ENCODE measurements around the gene AK9. TPM values are rescaled to one million over a fixed set of nuclear protein-coding genes. Genes with fewer than 3 reads are reported as not detected.

AK9 gene
- total RNA-seq, 1 donor from 2014 or later, result 8.2 TPM

DNA sequence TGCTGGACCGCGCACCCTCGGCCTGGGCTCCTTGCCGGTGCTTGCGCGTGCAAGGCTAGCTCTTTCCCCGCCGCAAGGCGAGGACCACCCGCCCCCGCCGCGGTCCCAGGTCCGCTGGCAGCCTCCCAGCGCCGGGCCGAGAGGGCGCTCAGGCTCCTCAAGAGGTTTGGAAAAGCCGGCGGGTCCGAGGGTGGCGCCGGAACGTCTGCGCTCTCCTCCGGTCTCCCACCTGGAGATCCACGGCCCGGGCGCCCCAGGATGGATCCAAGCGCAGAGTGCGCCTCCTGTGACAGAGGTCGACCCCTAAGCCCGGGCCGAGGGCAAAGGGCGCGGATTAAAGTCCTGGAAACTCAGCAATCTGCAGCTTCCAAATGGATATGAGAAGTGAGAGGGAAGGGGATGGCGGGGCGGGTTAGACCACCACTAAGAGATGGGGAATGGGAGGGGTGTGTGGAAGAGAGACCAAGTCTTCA, 234.9 kb downstream of the AK9 start:
- peaks cover 24% of the 10 kb centered on the region for H3K79me2 ChIP-seq (ENCODE audit: low read depth)
- H3K27me3 ChIP-seq, result no peaks in the 10 kb centered on the region
- H3K27ac ChIP-seq, result peak overlapping the region; percentile 2
- peaks cover 5% of the 10 kb centered on the region for H3K36me3 Mint-ChIP-seq
- no peak overlapping the region for H3K27ac Mint-ChIP-seq
- peaks cover 45% of the 10 kb centered on the region for H3K4me1 Mint-ChIP-seq
- peaks cover 1% of the 10 kb centered on the region for H3K36me3 ChIP-seq
- H2AFZ ChIP-seq (replicated peaks), result peak overlapping the region; percentile 12
- H3K4me2 ChIP-seq, result peak overlapping the region; percentile 93
- peaks cover 15% of the 10 kb centered on the region for H4K20me1 ChIP-seq (ENCODE audit: low read depth)
- TF ChIP-seq, protein P1, sequence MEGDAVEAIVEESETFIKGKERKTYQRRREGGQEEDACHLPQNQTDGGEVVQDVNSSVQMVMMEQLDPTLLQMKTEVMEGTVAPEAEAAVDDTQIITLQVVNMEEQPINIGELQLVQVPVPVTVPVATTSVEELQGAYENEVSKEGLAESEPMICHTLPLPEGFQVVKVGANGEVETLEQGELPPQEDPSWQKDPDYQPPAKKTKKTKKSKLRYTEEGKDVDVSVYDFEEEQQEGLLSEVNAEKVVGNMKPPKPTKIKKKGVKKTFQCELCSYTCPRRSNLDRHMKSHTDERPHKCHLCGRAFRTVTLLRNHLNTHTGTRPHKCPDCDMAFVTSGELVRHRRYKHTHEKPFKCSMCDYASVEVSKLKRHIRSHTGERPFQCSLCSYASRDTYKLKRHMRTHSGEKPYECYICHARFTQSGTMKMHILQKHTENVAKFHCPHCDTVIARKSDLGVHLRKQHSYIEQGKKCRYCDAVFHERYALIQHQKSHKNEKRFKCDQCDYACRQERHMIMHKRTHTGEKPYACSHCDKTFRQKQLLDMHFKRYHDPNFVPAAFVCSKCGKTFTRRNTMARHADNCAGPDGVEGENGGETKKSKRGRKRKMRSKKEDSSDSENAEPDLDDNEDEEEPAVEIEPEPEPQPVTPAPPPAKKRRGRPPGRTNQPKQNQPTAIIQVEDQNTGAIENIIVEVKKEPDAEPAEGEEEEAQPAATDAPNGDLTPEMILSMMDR (IDR thresholded peaks at IDR 0.05), result peak; percentile 29
- TF ChIP-seq EZH2phosphoT487 (IDR thresholded peaks at IDR 0.05), result no peak
- H3F3A ChIP-seq (ENCODE audit: low read depth), result peaks cover 63% of the 10 kb centered on the region
- H3K4me3 Mint-ChIP-seq, result peak overlapping the region; percentile 94
- peak; percentile 78 for DNase-seq (ENCODE audit: low spot score)
- peaks cover 35% of the 10 kb centered on the region for H3K4me1 ChIP-seq
- peaks cover 13% of the 10 kb centered on the region for H3K27me3 Mint-ChIP-seq (ENCODE audit: insufficient read depth, low read depth)
- H3K9me3 ChIP-seq (ENCODE audit: low read depth), result no peaks in the 10 kb centered on the region
- H3K9ac ChIP-seq, result no peak overlapping the region
- peak overlapping the region; percentile 95 for H3K4me3 ChIP-seq
- H3K9me3 Mint-ChIP-seq, result no peaks in the 10 kb centered on the region

DNA sequence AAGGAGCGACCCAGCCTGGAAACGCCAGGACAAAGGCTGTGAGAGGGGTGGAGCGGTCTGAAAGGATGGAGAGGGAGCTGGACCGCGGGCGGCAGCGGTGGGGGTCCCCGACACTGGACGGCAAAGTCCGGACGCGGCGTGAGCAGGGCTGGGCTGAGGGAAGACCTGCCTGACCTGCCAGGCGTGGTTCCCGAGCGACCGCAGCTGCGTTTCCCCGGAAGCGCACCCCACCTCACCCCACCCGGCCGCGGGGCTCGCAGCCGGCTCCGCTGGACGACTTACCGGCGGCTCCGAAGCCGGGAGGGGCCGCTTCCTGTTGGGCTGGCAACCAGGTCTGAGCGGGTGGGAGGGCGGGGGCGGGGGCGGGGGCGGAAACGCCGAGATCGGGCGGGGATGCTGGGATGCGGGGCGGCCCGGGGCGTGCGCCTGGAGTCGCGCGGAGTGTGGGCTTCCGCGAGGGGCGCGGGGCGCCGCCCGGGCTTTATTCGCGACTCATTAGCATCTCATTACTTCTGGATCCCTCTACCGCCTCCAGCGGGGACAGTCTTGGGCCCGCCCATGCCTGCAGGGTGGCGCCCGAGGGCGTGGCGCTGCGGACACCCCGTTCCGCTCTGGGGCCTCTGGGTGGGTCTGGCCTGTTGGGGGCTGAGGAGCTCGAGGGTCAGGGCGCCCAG, 235.4 kb downstream of the AK9 start, which contains the start of gene MICAL1:
MICAL1 (minus strand) TSS at position 336 of the 674 bp plus-strand sequence. CDS start 1,576 bp downstream, outside the sequence.
- H3K27ac ChIP-seq, result peak within 1 kb of the TSS; percentile 74
- peak; percentile 88 for DNase-seq (ENCODE audit: low spot score)
- peaks cover 15% of the 10 kb centered on the region for H4K20me1 ChIP-seq (ENCODE audit: low read depth)
- H3K27me3 ChIP-seq, result no peaks in the 10 kb centered on the region
- H3K9me3 ChIP-seq (ENCODE audit: low read depth), result no peaks in the 10 kb centered on the region
- peaks cover 58% of the 10 kb centered on the region for H3F3A ChIP-seq (ENCODE audit: low read depth)
- Mint-ChIP-seq H3K9me3 (no peaks in the 10 kb centered on the region), H3K36me3 (peaks cover 5% of the 10 kb centered on the region), H3K27ac (peak within 1 kb of the TSS; percentile 90), H3K4me3 (peak within 1 kb of the TSS; percentile 94), H3K4me1 (peaks cover 45% of the 10 kb centered on the region), H3K27me3 (ENCODE audit: insufficient read depth, low read depth) (peaks cover 13% of the 10 kb centered on the region)
- H3K4me2 ChIP-seq, result peak within 1 kb of the TSS; percentile 93
- TF ChIP-seq EZH2 (IDR thresholded peaks at IDR 0.05) (no peak), EZH2phosphoT487 (IDR thresholded peaks at IDR 0.05) (no peak)
- TF ChIP-seq, protein P1 (IDR thresholded peaks at IDR 0.05), result peak; percentile 41
- H3K4me1 ChIP-seq, result peaks cover 33% of the 10 kb centered on the region
- peak within 1 kb of the TSS; percentile 36 for H3K9ac ChIP-seq
- H3K79me2 ChIP-seq (ENCODE audit: low read depth), result peaks cover 24% of the 10 kb centered on the region
- peak within 1 kb of the TSS; percentile 93 for H2AFZ ChIP-seq (replicated peaks)
- no peaks in the 10 kb centered on the region for H3K36me3 ChIP-seq
- H3K4me3 ChIP-seq, result peak within 1 kb of the TSS; percentile 95

DNA sequence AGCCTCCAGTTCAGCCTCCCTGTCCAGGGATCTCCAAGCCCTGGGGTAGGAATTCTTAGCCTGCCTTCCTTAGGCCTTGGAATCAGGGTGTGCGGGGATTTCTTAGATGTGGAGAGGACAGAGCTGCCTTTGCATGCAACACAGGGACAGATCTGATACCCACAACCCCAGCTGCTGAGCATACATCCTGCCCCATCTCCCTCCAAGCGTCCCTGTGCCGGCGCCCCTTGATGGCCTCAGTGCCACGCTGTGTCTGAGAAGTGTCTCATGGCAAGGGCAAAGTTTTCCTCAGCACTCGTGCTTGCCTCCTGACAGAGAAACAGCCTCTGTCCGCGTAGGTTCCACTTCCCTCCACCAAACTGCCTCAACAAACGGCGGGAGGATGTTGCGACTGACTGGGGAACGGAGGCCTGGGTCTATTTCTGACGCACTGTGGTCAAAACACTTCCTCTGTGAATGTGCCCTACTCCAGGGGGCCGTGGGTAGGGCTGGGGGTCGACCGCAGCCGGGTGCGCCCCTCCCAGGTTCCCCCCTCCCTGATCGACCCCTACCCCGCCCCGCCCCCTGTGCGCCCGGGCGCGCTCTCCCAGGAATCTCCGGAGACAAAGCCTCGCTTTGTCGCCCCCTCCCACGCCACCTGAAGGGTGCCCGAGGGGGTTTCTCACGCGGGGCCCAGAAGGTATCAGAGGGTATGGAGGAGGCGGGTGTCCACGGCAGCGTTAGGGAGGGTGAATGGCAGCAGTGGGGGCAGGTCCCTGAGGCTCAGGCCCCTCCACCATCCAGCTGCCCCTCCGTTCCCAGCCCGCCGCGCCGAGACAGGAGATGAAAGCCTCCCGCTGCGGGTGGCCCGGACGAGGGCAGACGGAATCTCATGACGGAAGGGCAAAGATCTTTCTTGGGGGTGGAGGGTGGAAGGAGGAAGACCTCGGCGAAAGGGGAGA, 236.2 kb downstream of the AK9 start:
- H3K4me3 Mint-ChIP-seq, result peak overlapping the region; percentile 94
- H3K27me3 ChIP-seq, result no peaks in the 10 kb centered on the region
- peaks cover 27% of the 10 kb centered on the region for H3K4me1 ChIP-seq
- H3K4me2 ChIP-seq, result peak overlapping the region; percentile 93
- H3K36me3 Mint-ChIP-seq, result peaks cover 5% of the 10 kb centered on the region
- no peak for DNase-seq (ENCODE audit: low spot score)
- H3K36me3 ChIP-seq, result no peaks in the 10 kb centered on the region
- peak overlapping the region; percentile 36 for H3K9ac ChIP-seq
- peaks cover 50% of the 10 kb centered on the region for H3F3A ChIP-seq (ENCODE audit: low read depth)
- H3K79me2 ChIP-seq (ENCODE audit: low read depth), result peaks cover 24% of the 10 kb centered on the region
- TF ChIP-seq, protein P1 (IDR thresholded peaks at IDR 0.05), result no peak
- TF ChIP-seq EZH2phosphoT487 (IDR thresholded peaks at IDR 0.05) (no peak), EZH2 (IDR thresholded peaks at IDR 0.05) (no peak)
- H3K27me3 Mint-ChIP-seq (ENCODE audit: insufficient read depth, low read depth), result peaks cover 13% of the 10 kb centered on the region
- peak overlapping the region; percentile 90 for H3K27ac Mint-ChIP-seq
- no peaks in the 10 kb centered on the region for H3K9me3 ChIP-seq (ENCODE audit: low read depth)
- H3K9me3 Mint-ChIP-seq, result no peaks in the 10 kb centered on the region
- peak overlapping the region; percentile 95 for H3K4me3 ChIP-seq
- peaks cover 39% of the 10 kb centered on the region for H3K4me1 Mint-ChIP-seq
- peak overlapping the region; percentile 74 for H3K27ac ChIP-seq
- peaks cover 12% of the 10 kb centered on the region for H4K20me1 ChIP-seq (ENCODE audit: low read depth)
- peak overlapping the region; percentile 93 for H2AFZ ChIP-seq (replicated peaks)

Data from neural progenitor cell (in vitro differentiated cells).